Urothelium cell line (cell line): ENCODE results near the gene ZNF296.
A peak's percentile ranks its signal among the peaks of the same experiment; 100 is the strongest.

Experiments
- DNase-seq: peaks from one replicate; pipeline ENCODE4 v3.0.0; 2011; ENCODE audit warnings: low spot score, mixed read lengths
- FAIRE-seq: peaks from 2 replicates; lab custom pipeline; 2011; peaks lifted over from hg19 to GRCh38; lab: Jason Lieb, UNC

The ZNF296 gene

GRCh38 chr19:45090034-45090433 is 13.8 kb upstream of the ZNF296 start:
- FAIRE-seq (no peak), DNase-seq (no peak)

DNA sequence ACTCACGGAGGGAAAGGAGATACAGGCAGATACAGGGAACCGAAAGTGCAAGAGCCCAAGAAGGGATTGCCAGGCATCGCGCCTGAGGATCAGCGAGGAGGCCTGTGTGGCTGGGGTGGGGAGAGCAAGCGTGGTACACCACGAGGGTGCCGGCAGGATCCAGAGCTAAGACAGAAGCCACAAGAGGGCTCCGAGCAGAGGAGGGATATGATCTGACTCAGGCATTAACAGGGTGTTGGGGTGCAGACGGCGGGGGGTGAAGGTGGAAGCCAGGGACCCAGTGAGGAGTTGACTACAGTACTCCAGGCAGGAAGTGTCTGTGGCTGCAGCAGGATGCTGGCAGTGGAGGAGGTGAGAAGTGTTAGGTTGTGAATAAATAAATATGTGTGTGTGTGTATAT is 11.3 kb upstream of the ZNF296 start:
- no peak for DNase-seq

GRCh38 chr19:45086480-45086879 is 10.2 kb upstream of the ZNF296 start:
- FAIRE-seq, result no peak

More for the DNA sequence above, 11.3 kb upstream of the ZNF296 start:
- no peak for FAIRE-seq

GRCh38 chr19:45082170-45082569 is 5.9 kb upstream of the ZNF296 start:
- no peak for DNase-seq
- no peak for FAIRE-seq

More at GRCh38 chr19:45086480-45086879, 10.2 kb upstream of the ZNF296 start:
- no peak for DNase-seq

DNA sequence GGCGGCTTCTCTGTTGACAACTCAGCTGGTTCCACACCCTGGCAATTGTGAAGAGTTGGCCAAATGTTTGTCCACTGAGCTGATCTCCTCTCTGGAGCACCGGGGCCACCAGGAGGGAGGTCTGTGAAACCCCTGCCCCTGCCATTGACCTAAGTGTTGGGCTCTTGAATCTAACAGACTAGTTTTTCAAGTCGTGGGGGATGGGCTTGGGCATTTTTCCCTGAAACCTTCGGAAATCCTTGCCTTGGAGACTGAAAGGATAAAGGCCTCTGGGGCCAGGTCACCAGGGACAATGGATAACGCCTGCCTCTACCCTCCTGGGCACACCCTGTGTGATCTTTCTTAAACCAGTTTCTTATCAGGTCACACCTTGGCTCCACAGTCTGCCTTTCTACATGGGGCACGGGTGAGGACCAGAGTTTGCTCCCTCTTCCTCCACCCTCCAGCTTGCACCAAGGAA is 3.7 kb upstream of the ZNF296 start:
- no peak for DNase-seq
- no peak for FAIRE-seq

DNA sequence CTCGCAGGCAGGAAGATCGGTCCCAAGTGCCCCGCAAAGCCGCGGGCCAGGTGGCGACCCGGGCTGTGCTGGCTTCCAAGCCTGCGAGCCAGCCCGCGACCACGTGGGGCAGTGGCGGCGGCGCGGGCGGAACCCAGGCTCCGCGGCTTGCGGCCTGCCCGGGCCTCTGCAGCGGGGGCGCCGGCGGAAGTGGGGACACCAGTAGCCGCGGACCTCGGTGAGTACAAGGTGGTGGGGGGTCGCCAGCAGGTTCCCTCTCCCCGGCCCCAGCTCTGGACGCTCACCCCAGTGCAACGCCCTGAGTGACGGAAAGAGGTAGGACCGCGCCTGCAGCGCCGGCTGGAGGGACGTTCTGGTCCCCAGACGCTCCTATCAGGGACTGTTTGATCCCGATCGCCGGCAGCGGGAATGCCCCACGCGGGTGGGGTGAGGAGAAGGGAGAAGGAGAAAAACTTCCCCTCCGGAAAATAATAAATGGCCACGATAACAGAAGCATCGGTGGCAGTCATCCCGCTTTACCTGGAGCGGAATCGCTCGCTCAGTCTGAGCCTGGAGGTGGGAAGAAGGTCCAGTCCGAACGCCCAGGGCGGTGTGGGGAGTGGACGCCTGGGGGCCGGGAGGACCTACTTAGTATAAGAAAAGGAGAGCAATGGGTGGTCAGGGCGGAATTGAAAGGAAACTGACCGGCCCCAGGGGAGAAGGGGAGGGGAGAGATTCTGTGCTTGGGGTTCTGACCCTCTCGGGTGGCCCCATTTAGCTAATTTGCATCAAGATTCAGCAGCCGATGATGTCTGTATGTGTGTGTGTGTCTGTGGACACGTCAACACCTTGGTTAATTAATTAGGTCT is 3.0 kb upstream of the ZNF296 start, which contains the start of gene GEMIN7:
GEMIN7 (plus strand) TSS at position 198 of the 848 bp plus-strand sequence. CDS start 10,855 bp downstream, outside the sequence.
- FAIRE-seq, result no peak

GRCh38 chr19:45078390-45079062 is 2.2 kb upstream of the ZNF296 start:
- no peak for DNase-seq
- no peak for FAIRE-seq

More for the DNA sequence above, 3.0 kb upstream of the ZNF296 start, which contains the start of gene GEMIN7:
- DNase-seq, result peak; percentile 89

DNA sequence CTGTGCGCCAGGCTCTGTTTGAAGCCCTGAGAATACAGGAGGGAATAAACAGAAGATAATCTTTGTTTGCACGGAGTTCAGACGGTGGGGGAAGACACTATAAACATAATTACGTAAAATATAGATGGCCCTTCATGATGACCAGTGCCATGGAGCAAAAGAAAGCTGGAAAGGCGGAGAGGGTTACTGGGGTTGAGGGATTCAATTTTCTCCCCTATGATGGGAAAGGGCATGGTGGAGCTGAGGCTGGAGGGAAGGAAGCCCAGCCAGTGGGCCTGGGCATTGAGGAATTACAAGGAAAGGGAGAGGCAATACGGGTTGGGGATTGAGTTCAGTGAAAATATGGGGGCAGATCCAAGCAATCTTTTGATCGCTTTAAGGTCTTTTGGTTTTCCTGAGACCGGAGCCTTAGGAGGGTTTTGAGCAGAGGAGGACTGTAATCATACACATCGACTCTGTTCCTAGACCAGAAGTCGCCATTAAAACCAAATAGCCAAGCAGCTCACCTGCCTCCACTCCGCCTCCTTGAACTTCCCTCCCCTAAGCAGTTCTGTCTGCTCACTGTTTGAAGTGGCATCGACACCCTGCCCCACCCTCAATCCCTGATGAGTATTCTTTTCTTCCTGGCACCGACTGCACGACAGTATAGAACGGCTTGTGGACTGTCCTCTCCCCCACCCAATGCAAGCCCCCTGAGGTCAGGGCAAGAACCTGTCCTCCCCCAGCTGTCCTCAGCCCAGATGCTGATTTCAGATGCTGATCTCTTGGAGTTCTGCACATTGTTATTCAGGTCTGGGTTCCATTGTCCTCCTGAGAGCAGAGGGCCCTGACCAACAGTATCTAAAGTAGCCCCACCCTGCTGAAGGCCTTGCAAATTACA is 813 bp upstream of the ZNF296 start:
- DNase-seq (no peak), FAIRE-seq (no peak)

- DNase-seq (peak; percentile 84), FAIRE-seq (peak; percentile 5)
Observed at GRCh38 chr19:45075301-45076028, 813 bp downstream of the ZNF296 start.

- no peak for FAIRE-seq
Observed at GRCh38 chr19:45074744-45075300, 1.5 kb downstream of the ZNF296 start.

DNA sequence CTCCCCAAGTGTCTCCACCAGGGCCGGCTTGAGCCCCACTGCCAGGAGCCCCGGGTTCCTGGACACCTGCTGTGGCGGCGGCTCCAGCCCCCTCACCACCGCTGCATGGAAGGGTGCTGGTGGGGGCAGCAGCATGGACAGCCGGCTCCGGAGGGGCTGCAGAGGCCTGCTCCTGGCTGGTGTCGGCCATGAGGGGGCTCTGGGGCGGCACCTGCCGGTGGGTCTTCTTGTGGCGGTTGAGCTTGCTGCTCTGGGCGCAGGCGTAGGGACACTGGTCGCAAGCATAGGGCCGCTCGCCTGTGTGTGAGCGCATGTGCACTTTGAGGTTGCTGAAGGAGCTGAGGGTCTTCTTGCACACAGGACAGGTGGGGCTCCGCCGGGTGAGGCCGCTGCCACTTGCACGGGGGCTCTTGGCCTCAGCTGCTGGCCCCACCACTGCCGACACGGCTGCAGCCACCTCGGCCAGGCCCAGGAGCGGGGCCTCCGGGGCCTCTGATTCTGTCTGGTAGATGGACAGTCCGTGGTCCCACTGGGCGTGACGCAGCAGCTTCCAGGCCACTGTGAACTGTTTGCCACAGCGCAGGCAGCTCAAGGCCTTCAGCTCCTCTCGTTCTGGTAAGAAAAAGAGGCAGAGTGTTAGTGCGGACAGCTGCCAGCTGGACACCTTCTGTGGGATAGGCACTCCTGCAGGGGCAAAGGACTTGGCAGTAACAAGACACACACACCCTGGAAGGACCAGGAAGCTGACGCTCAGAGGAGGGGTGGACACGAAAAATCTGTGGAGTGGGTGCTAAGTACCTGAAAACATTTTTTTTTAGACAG is 4.1 kb downstream of the ZNF296 start:
- FAIRE-seq (no peak), DNase-seq (no peak)

More at GRCh38 chr19:45074744-45075300, 1.5 kb downstream of the ZNF296 start:
- DNase-seq, result no peak

GRCh38 chr19:45071545-45071938 is 4.7 kb downstream of the ZNF296 start:
- no peak for DNase-seq
- FAIRE-seq, result no peak

DNA sequence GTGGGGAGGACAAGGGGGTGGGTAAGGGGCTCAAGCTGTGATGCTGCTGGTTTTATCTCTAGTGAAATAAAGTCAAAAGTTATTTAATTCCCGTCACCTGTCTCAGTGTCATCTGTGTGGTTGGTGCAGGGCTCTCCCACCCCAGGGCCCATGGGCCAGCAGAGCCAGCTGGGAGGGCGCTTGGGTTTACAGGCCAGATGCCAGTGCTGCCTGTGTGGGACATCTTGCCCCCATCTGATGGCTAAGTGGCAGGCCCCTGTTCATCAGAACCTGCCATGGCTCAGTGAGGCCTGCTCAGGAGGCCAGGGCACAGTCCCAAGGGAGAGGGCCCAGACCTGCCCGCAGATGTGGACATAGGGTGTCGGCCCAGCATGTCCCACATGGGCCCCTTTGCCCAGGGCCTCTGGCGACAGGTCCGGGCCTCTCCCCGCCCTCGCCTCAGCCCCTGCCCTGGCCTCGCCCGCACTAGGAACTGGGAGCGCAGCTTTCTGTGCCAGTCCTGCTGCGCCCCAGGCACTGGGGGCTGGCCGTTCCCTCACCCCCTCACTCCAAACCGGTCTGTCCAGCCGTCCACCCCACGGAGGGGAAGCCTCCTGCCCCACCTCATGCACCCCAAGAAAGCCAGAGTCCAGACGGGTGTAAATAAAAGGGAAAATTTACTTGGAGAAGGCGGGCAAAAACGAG is 5.3 kb downstream of the ZNF296 start:
- DNase-seq (no peak), FAIRE-seq (no peak)

- FAIRE-seq (no peak), DNase-seq (no peak)
Observed at GRCh38 chr19:45070214-45070613, 6.1 kb downstream of the ZNF296 start.

GRCh38 chr19:45069056-45069455 is 7.2 kb downstream of the ZNF296 start:
- no peak for DNase-seq
- no peak for FAIRE-seq

DNA sequence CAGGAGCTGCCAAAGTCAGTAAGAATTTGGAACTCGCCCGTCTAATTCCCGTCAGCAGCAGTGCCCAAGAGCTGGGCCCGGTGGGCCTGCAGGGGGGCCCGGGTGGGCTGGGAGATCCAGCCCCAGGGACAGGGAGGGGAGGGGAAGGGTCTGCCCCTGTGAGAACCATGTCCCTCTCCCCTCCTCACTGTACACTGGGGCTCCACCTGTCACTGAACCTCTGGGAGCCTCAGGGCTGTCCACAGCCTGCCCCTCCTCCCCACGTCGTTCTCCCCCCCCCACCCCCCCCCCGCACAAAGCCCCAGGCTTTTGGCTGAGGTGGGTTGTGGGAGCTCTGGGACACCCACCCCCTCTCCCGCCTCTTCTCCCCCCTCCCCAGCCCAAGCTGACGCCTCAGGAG is 8.2 kb downstream of the ZNF296 start:
- FAIRE-seq, result no peak

DNA sequence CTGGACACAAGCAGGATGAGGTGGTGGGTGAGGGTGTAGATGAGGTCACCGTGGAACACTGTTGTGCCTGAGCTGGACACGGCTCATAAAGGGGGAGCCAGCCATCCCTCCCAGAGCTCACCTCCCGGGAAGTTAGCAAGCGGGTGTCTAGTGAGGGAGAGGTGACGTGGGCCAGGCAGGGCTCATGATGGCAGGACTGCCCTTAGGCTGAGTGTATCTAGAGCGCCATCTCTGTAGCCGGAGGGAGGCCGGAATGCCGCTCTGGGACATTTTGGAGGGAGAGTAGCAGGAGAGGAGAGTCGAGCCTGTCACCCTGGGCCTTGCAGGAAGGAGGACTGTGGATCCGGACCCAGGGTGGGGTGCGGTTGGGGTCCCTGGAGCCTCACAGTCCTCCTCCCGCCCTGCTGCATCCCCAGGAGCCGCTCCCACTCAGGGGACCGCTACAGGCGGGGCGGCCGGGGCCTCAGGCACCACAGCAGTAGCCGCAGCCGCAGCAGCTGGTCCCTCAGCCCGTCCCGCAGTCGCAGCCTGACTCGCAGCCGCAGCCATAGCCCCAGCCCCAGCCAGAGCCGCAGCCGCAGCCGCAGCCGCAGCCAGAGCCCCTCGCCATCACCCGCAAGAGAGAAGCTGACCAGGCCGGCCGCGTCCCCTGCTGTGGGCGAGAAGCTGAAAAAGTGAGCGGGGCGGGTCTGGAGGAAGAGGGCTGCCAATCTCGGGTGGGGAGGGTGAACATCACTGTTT is 9.2 kb downstream of the ZNF296 start:
- DNase-seq (no peak), FAIRE-seq (no peak)

More for the DNA sequence above, 8.2 kb downstream of the ZNF296 start:
- DNase-seq, result no peak
